Endothelial cell of umbilical vein (primary cell): ENCODE data around the gene GCH1. TPM values are rescaled to one million over a fixed set of nuclear protein-coding genes. Genes with fewer than 3 reads are reported as not detected.

Source experiments
- BruUV-seq: library from RNA; stranded (reverse); fragments of 400-500 nt; replicated peaks from 2 replicates; lab custom pipeline; 2021; lab: Mats Ljungman, UMichigan
- CTCF ChIA-PET: fragments of 300-600, 350-600 bp; sonication (Branson Sonifier 250); formaldehyde crosslinking; loops from one replicate; lab custom pipeline; 2021; ENCODE audit warnings: antibody characterized with exemption, inconsistent platforms; lab: Charles Lee
- POLR2A ChIA-PET: fragments of 300-600, 350-600 bp; sonication (Branson Sonifier 250); formaldehyde crosslinking; loops from one replicate; lab custom pipeline; 2021; ENCODE audit warnings: antibody characterized with exemption, inconsistent platforms; lab: Charles Lee
- DNase-seq: peaks from one replicate; pipeline ENCODE4 v3.0.0-alpha.2; 2011; ENCODE audit warnings: low read depth, low spot score
- FAIRE-seq: peaks from 2 replicates; lab custom pipeline; 2011; peaks lifted over from hg19 to GRCh38; lab: Jason Lieb, UNC
- H2AFZ ChIP-seq: 2 replicates; pipeline ENCODE4 v1.6.0; 2012; ENCODE audit warnings: low read depth, low read length, control low read depth, inconsistent platforms
- H3K27ac ChIP-seq: 2 replicates; pipeline ENCODE4 v1.5.1; 2011; ENCODE audit warnings: low read depth, mild to moderate bottlenecking, control low read depth, low read length, moderate library complexity; ENCODE audit not compliant: insufficient read depth
- H3K27me3 ChIP-seq, 2 experiments: 2 replicates each; pipeline versions ENCODE4 v1.6.0 to v1.6.1; 2011; ENCODE audit warnings: low read length in 2 of 2, mixed read lengths in 1 of 2; ENCODE audit not compliant: control insufficient read depth in 2 of 2, insufficient read depth in 2 of 2
- H3K36me3 ChIP-seq, 2 experiments: 2 replicates in 1 of 2; 3 replicates in 1 of 2; pipeline ENCODE4 v1.5.1; 2011; ENCODE audit warnings: low read length in 2 of 2, mild to moderate bottlenecking in 1 of 2, moderate library complexity in 1 of 2; ENCODE audit not compliant: control insufficient read depth in 2 of 2, insufficient read depth in 2 of 2; ENCODE audit errors: extremely low read depth in 1 of 2
- H3K4me1 ChIP-seq: 3 replicates; pipeline ENCODE4 v1.5.1; 2011; ENCODE audit warnings: mild to moderate bottlenecking, low read length; ENCODE audit not compliant: control insufficient read depth, insufficient read depth; ENCODE audit errors: extremely low read depth
- H3K4me2 ChIP-seq: 2 replicates; pipeline ENCODE4 v1.6.1; 2011; ENCODE audit warnings: low read length, control low read depth, mixed read lengths; ENCODE audit not compliant: insufficient read depth
- H3K4me3 ChIP-seq, 3 experiments: fragments of 200-600 bp in 1 of 3; sonication (generic), shearing (Covaris generic) in 1 of 3; replicated peaks in 1 of 3; 2 replicates each; pipeline ENCODE4 v1.5.1; 2011 to 2016; ENCODE audit warnings: control low read depth in 3 of 3, low read length in 3 of 3, mild to moderate bottlenecking in 2 of 3, inconsistent platforms in 1 of 3, low read depth in 1 of 3, moderate library complexity in 1 of 3; ENCODE audit not compliant: insufficient read depth in 1 of 3
- H3K79me2 ChIP-seq: 2 replicates; pipeline ENCODE4 v1.6.0; 2012; ENCODE audit warnings: low read length, inconsistent platforms; ENCODE audit not compliant: control insufficient read depth, insufficient read depth
- H3K9ac ChIP-seq: replicated peaks from 2 replicates; pipeline ENCODE3; 2011; ENCODE audit warnings: low read length, control low read depth; ENCODE audit not compliant: insufficient read depth; ENCODE audit errors: extremely low read depth
- H3K9me1 ChIP-seq: replicated peaks from 3 replicates; pipeline ENCODE4 v1.6.0; 2011; ENCODE audit warnings: mild to moderate bottlenecking, low read length; ENCODE audit not compliant: control insufficient read depth, insufficient read depth; ENCODE audit errors: extremely low read depth
- H3K9me3 ChIP-seq: replicated peaks from 2 replicates; pipeline ENCODE4 v1.5.1; 2012; ENCODE audit warnings: low read length, inconsistent platforms; ENCODE audit not compliant: control insufficient read depth, insufficient read depth
- H4K20me1 ChIP-seq: replicated peaks from 2 replicates; pipeline ENCODE3; 2011; ENCODE audit warnings: mild to moderate bottlenecking, low read length; ENCODE audit not compliant: control insufficient read depth, insufficient read depth; ENCODE audit errors: extremely low read depth
- CTCF ChIP-seq, 2 donors: IDR thresholded peaks; 1 replicate in 1 of 2; 2 replicates in 1 of 2; pipeline ENCODE4 v1.5.1; 2011; ENCODE audit warnings: low read length in 2 of 2, mild to moderate bottlenecking in 2 of 2, moderate library complexity in 2 of 2, control low read depth in 1 of 2, inconsistent platforms in 1 of 2, low read depth in 1 of 2; ENCODE audit not compliant: insufficient read depth in 1 of 2; ENCODE audit errors: extremely low read depth in 1 of 2
- EZH2 ChIP-seq: IDR thresholded peaks from 2 replicates; pipeline ENCODE4 v1.6.1; 2012; ENCODE audit warnings: borderline replicate concordance, low read depth, mild to moderate bottlenecking, moderate library complexity, low read length, inconsistent platforms; ENCODE audit not compliant: severe bottlenecking
- FOS ChIP-seq: IDR thresholded peaks from 2 replicates; pipeline ENCODE4 v1.6.1; 2011; ENCODE audit warnings: mild to moderate bottlenecking, low read length, moderate library complexity, borderline replicate concordance; ENCODE audit not compliant: insufficient read depth
- GATA2 ChIP-seq: IDR thresholded peaks from 2 replicates; pipeline ENCODE4 v1.7.0; 2011; ENCODE audit warnings: low read depth, mild to moderate bottlenecking, moderate library complexity, mixed read lengths, low read length; ENCODE audit not compliant: insufficient read length, insufficient read depth
- JUN ChIP-seq: IDR thresholded peaks from 2 replicates; pipeline ENCODE4 v1.6.1; 2011; ENCODE audit warnings: borderline replicate concordance, low read depth; ENCODE audit not compliant: insufficient read length, insufficient read depth
- MYC ChIP-seq: IDR thresholded peaks from one replicate; pipeline ENCODE4 v1.6.1; 2011; ENCODE audit warnings: mild to moderate bottlenecking, low read depth, low read length
- POLR2A ChIP-seq: IDR thresholded peaks from 2 replicates; pipeline ENCODE4 v1.6.1; 2012; ENCODE audit warnings: low read depth, mild to moderate bottlenecking, control low read depth, low read length
- POLR2AphosphoS5 ChIP-seq: IDR thresholded peaks from 2 replicates; pipeline ENCODE4 v1.6.1; 2012; ENCODE audit warnings: low read depth, mild to moderate bottlenecking, control low read depth, low read length, moderate library complexity; ENCODE audit not compliant: insufficient read depth
- dilution Hi-C: fragments of 300-500 bp; cut with MboI; formaldehyde crosslinking; loops from one replicate; pipeline ENCODE4 v1.15.0; 2019; ENCODE audit warnings: low sequenced_read_pairs; ENCODE audit not compliant: extremely low pct_ligation_motif_present
- intact Hi-C: fragments of 100-400 bp; cut with micrococcal nuclease; formaldehyde crosslinking; loops from one replicate; pipeline ENCODE4 v1.10.0; 2022
- polyA plus RNA-seq, 4 experiments: library from polyadenylated mRNA; depleted of rRNA in 3 of 4; stranded (reverse) in 3 of 4; unstranded in 1 of 4; fragments of >200 nt; gene quantifications; 2 replicates each; pipeline versions ENCODE4 v1.2.1 to v1.2.3, GENCODE V29; 2011 to 2012; ENCODE audit warnings: missing spikeins in 1 of 4
- total RNA-seq: library from RNA; stranded (reverse); gene quantifications from 2 replicates; pipeline ENCODE4 v1.2.3, GENCODE V29; 2021
- TF ChIP-seq, protein P1 (sequence below): IDR thresholded peaks from 2 replicates; pipeline ENCODE4 v1.6.1; 2011; ENCODE audit not compliant: insufficient read depth, insufficient read length

Gene GCH1
- total and polyA plus RNA-seq, 2 donors (not counting 3 experiments of a cell fraction or from before 2014, with no cell fraction given) = 3.6 to 4.6 TPM

GRCh38 chr14:54815515-54815914, 87.1 kb downstream of the GCH1 start:
- Histone ChIP-seq H3K36me3 (no peaks in the 10 kb centered on the region), H3K4me3 (no peak overlapping the region), H3K9me1 (no peaks in the 10 kb centered on the region), H3K27me3 (peaks cover 10 to 26% of the 10 kb centered on the region in 2 experiments), H3K4me1 (no peaks in the 10 kb centered on the region), H3K27ac (no peak overlapping the region), H3K9ac (no peak overlapping the region), H3K79me2 (no peaks in the 10 kb centered on the region), H3K9me3 (no peaks in the 10 kb centered on the region), H2AFZ (no peak overlapping the region), H4K20me1 (no peaks in the 10 kb centered on the region), H3K4me2 (no peak overlapping the region)
- intact Hi-C loops (no loop called here), dilution Hi-C loops (no loop called here)
- no TSS peak for BruUV-seq
- POLR2A ChIA-PET = no interaction called here
- FAIRE-seq (no peak), DNase-seq (no peak)
- CTCF ChIA-PET = interaction anchor here (1.7 to 6.4 kb wide), 2 partner anchors 9 to 12 kb away, joined by 5 to 50 read pairs; no protein-coding TSS in a partner anchor
- TF ChIP-seq MYC = no peak
- TF ChIP-seq EZH2 = no peak
- TF ChIP-seq POLR2A = no peak

- no peak overlapping the region for H3K27ac ChIP-seq
- intact Hi-C loops = no loop called here
- TF ChIP-seq FOS (no peak), JUN (no peak), CTCF (IDR thresholded peaks at IDR 0.05; ENCODE audit: extremely low read depth in 1 of 2, insufficient read depth in 1 of 2, low read depth in 1 of 2, low read length in 2 of 2) (no peak), MYC (no peak), GATA2 (no peak), POLR2A (no peak), POLR2AphosphoS5 (no peak), EZH2 (no peak)
- TF ChIP-seq, protein P1, sequence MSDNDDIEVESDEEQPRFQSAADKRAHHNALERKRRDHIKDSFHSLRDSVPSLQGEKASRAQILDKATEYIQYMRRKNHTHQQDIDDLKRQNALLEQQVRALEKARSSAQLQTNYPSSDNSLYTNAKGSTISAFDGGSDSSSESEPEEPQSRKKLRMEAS = no peak
Observed at GRCh38 chr14:54815016-54815415, 87.6 kb downstream of the GCH1 start.

More at GRCh38 chr14:54815016-54815415, 87.6 kb downstream of the GCH1 start:
- no peaks in the 10 kb centered on the region for H4K20me1 ChIP-seq
- H3K4me1 ChIP-seq = no peaks in the 10 kb centered on the region
- H3K9me1 ChIP-seq = no peaks in the 10 kb centered on the region
- H3K79me2 ChIP-seq = no peaks in the 10 kb centered on the region
- no peaks in the 10 kb centered on the region for H3K36me3 ChIP-seq
- H3K9ac ChIP-seq = no peak overlapping the region
- POLR2A ChIA-PET = no interaction called here
- no peaks in the 10 kb centered on the region for H3K9me3 ChIP-seq
- no peak overlapping the region for H3K4me2 ChIP-seq
- H2AFZ ChIP-seq = no peak overlapping the region
- dilution Hi-C loops = no loop called here
- BruUV-seq = no TSS peak
- H3K27me3 ChIP-seq = peaks cover 10 to 23% of the 10 kb centered on the region in 2 experiments
- no peak for FAIRE-seq
- CTCF ChIA-PET = interaction anchor here (1.0 to 6.4 kb wide), 2 partner anchors 9 kb away, joined by 4 to 50 read pairs; no protein-coding TSS in a partner anchor
- DNase-seq = no peak
- no peak overlapping the region for H3K4me3 ChIP-seq
